ENCODE data around the gene MELTF. TPM values are rescaled to one million over a fixed set of nuclear protein-coding genes. Genes with fewer than 3 reads are reported as not detected.
A peak's percentile ranks its signal among the peaks of the same experiment; 100 is the strongest.

The MELTF gene
- total and polyA plus RNA-seq, 2 of the 13 experiments (the other 11 are each of a cell fraction or from before 2014, with no cell fraction given) = 3.2 to 7.5 TPM

GRCh38 chr3:196969660-196970546, 59.7 kb downstream of the MELTF start (continued):
- TF ChIP-seq ZNF746 (CRISPR knock-in tag; IDR thresholded peaks at IDR 0.05) = peak; percentile 44; the same call in 1 of the 2 replicates
- TF ChIP-seq UBTF (CRISPR knock-in tag; IDR thresholded peaks at IDR 0.05) = peak; percentile 64; the same call in 1 of the 2 replicates
- TF ChIP-seq HMGXB4 (CRISPR knock-in tag; IDR thresholded peaks at IDR 0.05; ENCODE audit: borderline replicate concordance in 1 of 2, low read depth in 1 of 2) = peak in 1 of 2 experiments; percentile 52; a peak in 2 of 4 replicates
- TF ChIP-seq RBM39 (IDR thresholded peaks at IDR 0.05; ENCODE audit: low read depth, low read length, poor library complexity, severe bottlenecking) = peak; percentile 43
- peak; percentile 52; the same call in 1 of the 2 replicates for TF ChIP-seq LBX2 (CRISPR knock-in tag; IDR thresholded peaks at IDR 0.05; ENCODE audit: borderline replicate concordance)
- no peak for TF ChIP-seq NFYB (CRISPR knock-in tag; IDR thresholded peaks at IDR 0.05)
- TF ChIP-seq ZNF574 (CRISPR knock-in tag; IDR thresholded peaks at IDR 0.05) = peak; percentile 66
- TF ChIP-seq SP4 (CRISPR knock-in tag; IDR thresholded peaks at IDR 0.05) = peak; percentile 53; the same call in 1 of the 2 replicates
- TF ChIP-seq ZNF563 (CRISPR knock-in tag; IDR thresholded peaks at IDR 0.05) = peak; percentile 82; the same call in 1 of the 2 replicates
- no peak for TF ChIP-seq MTF2 (CRISPR knock-in tag; IDR thresholded peaks at IDR 0.05; ENCODE audit: borderline replicate concordance)
- TF ChIP-seq TERF1 (CRISPR knock-in tag; IDR thresholded peaks at IDR 0.05) = peak; percentile 92
- no peak for TF ChIP-seq ATF1 (CRISPR knock-in tag; IDR thresholded peaks at IDR 0.05)
- TF ChIP-seq ZNF790 (CRISPR knock-in tag; IDR thresholded peaks at IDR 0.05; ENCODE audit: borderline replicate concordance) = peak; percentile 57; the same call in 1 of the 2 replicates
- peak; percentile 65; the same call in 1 of the 2 replicates for TF ChIP-seq ZNF263 (CRISPR knock-in tag; IDR thresholded peaks at IDR 0.05)
- TF ChIP-seq ZFP36L1 (CRISPR knock-in tag; IDR thresholded peaks at IDR 0.05) = peak; percentile 39; the same call in 1 of the 2 replicates
- TF ChIP-seq ZNF75D (CRISPR knock-in tag; IDR thresholded peaks at IDR 0.05; ENCODE audit: borderline replicate concordance) = no peak
- no peak for TF ChIP-seq MATR3 (CRISPR knock-in tag; IDR thresholded peaks at IDR 0.05)
- no peak for TF ChIP-seq NFATC3 (CRISPR knock-in tag; IDR thresholded peaks at IDR 0.05)
- peak; percentile 50; the same call in 1 of the 2 replicates for TF ChIP-seq ZFX (CRISPR knock-in tag; IDR thresholded peaks at IDR 0.05; ENCODE audit: low read depth)

Data from HepG2 (cell line).